Uterus (tissue), 2 donors: ENCODE data around the gene CD200R1L.

Experiments
- POLR2A ChIP-seq, 2 donors: fragments of 450-650 bp; IDR thresholded peaks; one replicate each; pipeline ENCODE4 v1.6.1; 2016; ENCODE audit warnings: antibody characterized with exemption in 2 of 2, mild to moderate bottlenecking in 1 of 2, moderate library complexity in 1 of 2
- TF ChIP-seq, protein P1 (sequence below), 4 experiments: fragments of 200-600 bp in 2 of 4; fragments of 450-650 bp in 2 of 4; sonication (generic) in 2 of 4; IDR thresholded peaks; one replicate each; pipeline ENCODE4 v1.5.1; 2016 to 2019; ENCODE audit warnings: antibody characterized with exemption in 4 of 4, mild to moderate bottlenecking in 2 of 4, moderate library complexity in 1 of 4

DNA sequence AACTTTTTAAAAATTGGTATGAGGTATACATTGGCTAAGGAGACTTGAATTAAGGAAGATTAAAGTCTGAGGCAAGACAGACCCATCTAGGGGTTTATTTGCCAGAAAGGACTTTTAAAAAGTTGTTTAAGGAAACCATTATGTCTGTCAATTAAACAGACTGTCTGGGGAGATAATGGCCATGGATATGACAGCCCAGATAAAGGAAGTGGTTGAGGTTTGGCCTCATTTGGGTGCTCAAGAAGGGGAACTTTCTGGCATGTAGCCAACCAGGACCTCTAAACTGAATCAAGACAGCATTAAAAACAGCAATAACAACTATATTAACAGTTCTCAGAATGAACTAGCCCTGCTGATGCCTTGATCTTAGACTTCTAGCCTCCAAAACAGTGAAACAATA is 9.9 kb upstream of the CD200R1L start:
- TF ChIP-seq, protein P1, sequence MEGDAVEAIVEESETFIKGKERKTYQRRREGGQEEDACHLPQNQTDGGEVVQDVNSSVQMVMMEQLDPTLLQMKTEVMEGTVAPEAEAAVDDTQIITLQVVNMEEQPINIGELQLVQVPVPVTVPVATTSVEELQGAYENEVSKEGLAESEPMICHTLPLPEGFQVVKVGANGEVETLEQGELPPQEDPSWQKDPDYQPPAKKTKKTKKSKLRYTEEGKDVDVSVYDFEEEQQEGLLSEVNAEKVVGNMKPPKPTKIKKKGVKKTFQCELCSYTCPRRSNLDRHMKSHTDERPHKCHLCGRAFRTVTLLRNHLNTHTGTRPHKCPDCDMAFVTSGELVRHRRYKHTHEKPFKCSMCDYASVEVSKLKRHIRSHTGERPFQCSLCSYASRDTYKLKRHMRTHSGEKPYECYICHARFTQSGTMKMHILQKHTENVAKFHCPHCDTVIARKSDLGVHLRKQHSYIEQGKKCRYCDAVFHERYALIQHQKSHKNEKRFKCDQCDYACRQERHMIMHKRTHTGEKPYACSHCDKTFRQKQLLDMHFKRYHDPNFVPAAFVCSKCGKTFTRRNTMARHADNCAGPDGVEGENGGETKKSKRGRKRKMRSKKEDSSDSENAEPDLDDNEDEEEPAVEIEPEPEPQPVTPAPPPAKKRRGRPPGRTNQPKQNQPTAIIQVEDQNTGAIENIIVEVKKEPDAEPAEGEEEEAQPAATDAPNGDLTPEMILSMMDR (IDR thresholded peaks at IDR 0.05), result no peak
- no peak for TF ChIP-seq POLR2A (IDR thresholded peaks at IDR 0.05)
